GM18505 (cell line): ENCODE measurements around the gene ANO8.

ENCODE experiments used
- ATAC-seq: cut with Tn5 transposase; IDR thresholded peaks from one replicate; pipeline ENCODE4 v1.9.1; 2021; ENCODE audit not compliant: unreplicated experiment
- POLR2A ChIP-seq: IDR thresholded peaks from 4 replicates; pipeline ENCODE4 v1.6.1; 2011; ENCODE audit warnings: borderline replicate concordance; ENCODE audit not compliant: insufficient read depth, insufficient read length; ENCODE audit errors: extremely low read depth

ANO8 gene

DNA sequence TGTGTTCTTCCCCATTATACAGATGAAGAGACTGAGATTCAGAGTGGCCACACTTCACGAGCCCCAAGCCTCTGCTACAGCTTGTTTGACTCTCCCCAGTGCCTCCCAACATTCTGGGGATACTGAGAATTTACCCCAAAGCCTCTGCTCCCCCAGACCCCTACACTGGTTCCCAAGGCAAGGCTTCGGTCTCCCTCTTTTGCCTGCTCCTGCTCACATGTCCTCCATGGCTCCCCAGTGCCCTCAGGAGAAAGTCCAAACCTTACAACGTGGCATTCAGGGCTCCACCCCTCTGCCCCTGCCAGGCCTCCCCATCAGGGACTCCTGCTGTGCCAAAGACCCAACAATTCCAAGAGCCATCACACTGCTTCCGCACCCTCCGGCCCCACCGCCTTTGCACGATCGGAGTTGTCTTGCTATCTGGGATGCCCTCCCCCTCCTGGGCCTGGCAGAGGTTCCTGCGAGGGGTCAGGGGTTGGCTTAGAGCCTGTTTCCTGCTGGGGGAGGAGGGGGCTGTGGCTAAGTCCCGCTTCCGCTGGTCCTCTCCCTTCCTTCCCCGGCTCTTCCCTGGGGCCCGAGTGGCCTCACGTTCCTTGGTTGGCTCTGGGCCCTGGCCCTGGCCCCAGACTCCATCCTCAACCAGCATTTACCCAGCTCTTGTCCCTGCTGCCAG is 18.1 kb upstream of the ANO8 start:
- no peak for ATAC-seq
- no peak for TF ChIP-seq POLR2A

DNA sequence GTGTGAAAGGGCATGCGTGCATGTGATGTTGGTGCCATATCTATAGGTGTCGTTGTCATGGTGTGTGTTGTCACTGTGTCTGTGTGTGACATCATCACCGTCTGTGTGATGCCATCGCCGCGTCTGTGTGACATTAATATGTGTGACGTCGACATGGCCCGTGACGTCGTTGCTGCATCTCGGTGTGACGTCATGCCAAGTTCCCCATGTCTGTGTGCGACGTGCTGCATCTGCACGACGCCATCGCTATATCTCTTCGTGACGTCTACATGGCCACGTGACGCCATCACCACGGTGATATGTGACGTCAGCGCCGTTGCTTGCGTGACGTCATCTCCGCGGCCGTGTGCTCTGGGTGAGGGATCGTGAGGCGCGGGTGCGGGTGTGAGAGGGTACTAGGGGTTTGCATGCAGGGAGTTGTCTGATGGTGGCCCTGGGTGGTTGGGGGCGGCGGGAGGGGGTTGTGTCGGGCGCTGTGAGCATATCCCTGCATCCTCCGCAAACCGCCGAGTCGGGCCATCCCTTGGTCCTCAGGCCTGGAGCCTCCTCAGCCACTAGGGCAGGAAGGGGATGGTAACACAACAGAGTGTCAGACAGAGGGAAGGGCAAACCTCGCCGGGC is 17.3 kb upstream of the ANO8 start:
- no peak for ATAC-seq
- TF ChIP-seq POLR2A: no peak

DNA sequence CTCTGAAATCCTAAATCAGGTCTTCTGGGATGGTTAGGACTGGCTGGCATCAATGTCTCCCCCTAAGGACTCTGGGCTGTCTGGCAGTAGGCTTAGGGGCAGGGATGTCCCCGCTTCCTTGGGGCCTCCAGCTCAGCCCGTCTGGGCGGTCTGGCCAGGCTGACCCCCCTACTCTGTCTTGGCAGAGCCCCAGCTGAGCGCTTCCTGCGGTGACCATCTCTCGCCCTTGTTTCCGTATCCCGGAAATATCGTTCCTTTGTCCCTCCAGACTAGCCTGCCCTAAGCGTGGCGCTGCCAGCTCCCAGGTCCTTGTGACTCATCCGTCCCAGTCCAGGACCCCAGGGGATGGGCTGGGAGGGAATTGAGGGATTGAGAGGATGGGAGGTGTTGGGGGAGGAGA is 14.0 kb upstream of the ANO8 start:
- ATAC-seq: no peak
- no peak for TF ChIP-seq POLR2A

DNA sequence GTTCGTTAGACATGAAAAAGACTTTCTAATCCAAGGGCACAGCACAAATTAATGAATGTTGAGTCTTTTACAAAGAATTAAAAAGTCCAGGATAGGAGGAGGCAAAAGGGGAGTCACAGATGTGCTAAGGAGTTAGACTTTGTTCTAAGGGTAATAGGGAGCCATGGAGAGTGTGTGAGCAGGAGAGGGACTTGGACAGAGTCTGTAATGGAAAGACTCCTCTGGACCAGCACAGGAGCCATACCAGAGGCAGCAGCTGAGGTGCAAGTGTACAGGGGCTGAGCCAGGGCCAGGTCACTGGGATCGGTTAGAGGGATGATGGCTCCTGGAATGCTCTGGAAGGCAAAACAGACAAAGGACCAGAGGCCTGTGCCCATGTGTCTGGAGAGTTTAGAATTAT is 13.2 kb upstream of the ANO8 start:
- ATAC-seq: no peak
- no peak for TF ChIP-seq POLR2A

DNA sequence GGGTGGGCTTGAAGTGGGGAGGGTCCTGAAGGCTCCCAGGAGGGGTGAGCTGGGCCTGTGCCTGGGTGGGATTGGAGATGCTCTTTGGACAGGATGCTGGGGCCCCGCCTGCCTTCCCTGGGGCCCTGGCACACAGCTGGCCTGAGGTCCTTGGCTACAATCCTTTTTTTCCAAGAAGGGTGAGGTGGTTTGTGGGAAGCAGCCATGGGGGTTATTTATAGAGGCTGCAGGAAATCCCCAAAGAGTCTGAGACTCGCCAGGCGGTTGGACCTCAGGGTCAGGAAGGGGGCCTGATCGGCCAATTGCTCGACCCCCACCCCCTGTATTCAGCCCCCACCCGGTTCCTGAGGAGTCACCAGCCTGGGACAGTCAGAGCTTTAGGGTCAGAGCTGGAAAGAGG is 12.7 kb upstream of the ANO8 start:
- no peak for ATAC-seq
- TF ChIP-seq POLR2A: no peak

DNA sequence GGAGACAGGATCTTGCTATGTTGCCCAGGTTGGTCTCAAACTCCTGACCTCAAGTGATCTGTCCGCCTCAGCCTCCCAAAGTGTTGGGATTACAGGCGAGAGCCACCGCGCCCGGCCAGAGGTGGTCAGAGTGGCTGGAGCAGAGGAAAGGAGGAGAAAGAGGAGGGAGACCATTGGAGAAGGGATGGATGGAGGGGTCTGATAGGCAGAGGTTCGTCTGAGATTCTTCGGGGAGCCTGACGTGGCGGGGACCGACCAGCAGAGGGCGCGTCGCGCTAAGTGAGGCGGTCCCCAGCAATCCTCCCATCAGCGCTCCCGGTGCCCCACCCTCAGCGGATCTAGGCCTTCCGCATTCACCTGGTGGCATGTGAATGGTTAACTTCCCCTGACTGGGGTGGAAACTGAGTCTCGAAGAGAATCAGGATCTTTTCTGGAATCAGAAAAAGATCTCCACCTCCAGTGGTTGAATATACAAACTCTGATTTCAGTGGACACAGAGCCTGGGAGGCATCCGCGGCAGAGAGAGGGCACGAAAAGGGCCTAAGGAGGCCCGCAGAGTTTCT is 11.5 kb upstream of the ANO8 start:
- TF ChIP-seq POLR2A: no peak
- ATAC-seq: no peak

DNA sequence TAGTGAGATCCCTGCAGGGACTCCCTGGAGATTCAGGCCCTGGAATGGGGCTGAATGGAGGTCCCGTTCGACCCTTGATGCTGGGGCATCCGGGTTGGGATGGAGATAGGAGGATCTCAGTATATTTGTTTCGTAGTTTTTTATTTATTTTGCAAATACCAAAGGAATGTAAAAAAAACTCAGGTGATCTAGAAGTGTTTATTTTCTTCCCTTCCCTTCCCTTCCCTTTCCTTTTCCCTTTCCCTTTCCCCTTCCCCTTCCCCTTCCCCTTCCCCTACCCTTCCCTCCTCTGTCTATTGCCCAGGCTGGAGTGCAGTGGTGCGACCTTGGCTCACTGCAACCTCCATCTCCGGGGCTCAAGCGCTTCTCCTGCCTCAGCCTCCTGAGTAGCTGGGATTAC is 7.2 kb upstream of the ANO8 start:
- no peak for TF ChIP-seq POLR2A
- ATAC-seq: no peak

DNA sequence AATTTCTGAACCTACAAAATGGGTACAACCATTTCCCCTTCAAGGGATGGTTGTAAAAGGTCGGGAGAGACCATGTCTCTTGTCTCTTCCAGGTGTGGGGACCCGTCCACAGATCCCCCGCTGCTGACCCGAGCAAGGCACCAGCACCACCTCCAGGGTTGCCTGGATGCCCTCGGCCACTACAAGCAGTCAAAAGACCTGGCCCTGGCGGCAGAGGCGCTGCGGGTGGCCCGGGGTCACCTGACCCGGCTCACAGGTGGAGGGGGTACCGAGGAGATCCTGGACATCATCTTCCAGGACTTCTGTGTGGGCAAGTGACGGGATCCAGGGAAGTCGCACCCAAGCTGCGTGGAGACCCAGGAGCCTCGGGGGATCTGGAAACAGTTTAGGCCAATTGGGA is 6.7 kb upstream of the ANO8 start:
- no peak for TF ChIP-seq POLR2A
- ATAC-seq: no peak

DNA sequence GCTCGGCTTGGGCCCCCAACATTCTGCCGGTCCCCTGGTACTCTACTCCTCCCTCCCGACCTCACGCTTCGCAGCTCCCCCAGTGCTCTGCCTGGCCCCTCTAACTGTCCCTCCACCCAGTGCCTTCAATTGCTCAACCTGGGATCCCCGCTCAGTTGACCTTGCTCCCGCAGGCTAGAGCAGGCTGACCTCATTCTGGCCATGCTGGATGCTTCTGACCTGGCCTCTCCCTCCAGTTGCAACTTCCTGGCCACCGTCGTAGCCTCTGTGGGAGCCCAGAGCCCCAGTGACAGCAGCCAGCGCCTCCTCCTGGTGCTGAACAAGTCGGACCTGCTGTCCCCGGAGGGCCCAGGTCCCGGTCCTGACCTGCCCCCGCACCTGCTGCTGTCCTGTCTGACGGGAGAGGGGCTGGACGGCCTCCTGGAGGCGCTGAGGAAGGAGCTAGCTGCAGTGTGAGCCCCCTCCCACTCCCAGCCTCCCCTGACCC is 6.3 kb upstream of the ANO8 start:
- no peak for TF ChIP-seq POLR2A
- ATAC-seq: no peak

DNA sequence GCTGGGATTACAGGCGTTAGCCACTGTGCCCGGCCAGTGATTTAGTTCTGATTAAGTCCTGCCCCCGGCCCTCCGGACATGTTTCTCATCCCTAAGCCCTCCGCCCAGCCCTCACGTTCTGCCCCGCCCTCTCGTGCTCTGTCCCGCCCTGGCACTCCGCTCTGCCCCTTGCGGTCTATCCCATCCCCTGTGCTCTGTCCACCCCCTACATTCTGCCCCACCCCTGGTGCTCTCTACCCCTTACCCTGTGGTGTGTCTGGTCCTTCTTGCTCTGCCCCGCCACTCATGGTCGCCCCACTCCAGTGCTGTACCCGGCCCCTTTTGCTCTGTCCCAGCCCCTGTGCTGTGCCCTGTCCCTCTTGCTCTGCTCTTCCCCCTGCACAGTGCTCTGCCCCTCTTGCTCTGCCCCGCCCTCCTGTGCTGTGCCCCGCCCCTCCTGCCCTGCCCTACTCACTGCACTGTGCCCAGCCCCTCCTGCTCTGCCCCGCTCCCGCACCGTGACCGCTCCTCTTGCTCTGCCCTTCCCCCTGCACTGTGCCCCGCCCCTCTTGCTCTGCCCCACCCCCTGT is 5.7 kb upstream of the ANO8 start:
- ATAC-seq: no peak
- TF ChIP-seq POLR2A: no peak

DNA sequence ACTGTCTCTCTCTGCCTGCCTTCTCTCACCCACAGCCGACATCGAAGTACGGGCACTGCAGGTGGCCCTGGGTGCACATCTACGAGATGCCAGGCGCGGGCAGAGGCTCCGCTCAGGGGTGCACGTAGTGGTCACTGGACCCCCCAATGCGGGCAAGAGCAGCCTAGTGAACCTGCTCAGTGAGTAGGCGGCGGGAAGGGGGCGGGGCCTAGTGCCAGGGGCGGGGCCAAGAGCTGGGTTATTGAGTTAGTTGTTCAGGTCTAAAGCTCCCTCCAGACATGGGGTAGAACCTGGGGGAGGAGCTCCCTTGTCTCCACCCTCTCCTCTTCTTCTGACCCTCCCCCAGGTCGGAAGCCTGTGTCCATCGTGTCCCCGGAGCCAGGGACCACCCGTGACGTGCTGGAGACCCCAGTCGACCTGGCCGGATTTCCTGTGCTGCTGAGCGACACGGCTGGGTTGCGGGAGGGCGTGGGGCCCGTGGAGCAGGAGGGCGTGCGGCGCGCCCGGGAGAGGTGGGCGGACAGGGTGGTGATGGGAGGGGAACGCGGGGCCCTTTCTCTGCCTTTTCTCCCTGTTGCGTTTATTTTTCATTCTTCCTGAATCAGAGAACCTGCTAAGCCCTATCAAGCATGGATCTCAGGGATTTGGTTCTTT is 4.6 kb upstream of the ANO8 start:
- ATAC-seq: no peak

DNA sequence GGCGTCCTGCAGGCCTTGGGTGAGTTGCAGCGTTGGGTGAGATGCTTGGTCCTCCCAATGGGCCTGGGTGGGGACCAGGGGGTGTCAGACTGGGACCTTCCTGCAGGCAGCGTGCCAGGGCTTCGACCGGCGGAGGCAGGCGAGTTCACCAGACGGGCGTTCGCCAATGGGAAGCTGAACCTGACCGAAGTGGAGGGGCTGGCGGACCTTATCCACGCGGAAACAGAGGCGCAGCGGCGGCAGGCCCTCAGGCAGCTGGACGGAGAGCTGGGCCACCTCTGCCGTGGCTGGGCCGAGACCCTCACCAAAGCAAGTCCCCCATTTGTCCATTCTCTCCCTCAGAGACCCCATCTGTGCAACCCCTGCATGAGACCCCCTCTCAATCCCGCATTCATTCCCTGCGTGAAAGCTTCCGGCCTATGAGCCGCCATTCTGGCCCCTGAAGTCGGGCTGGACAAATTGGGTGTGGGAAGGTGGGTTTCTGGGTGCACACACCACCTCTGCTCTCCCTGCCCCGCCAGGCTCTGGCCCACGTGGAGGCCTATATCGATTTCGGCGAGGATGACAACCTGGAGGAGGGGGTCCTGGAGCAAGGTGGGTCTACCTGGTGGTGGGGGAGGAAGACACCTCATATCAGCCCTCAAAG is 3.9 kb upstream of the ANO8 start:
- no peak for ATAC-seq
- TF ChIP-seq POLR2A: no peak

More for the DNA sequence above, 4.6 kb upstream of the ANO8 start:
- TF ChIP-seq POLR2A: no peak
